CD4-positive, alpha-beta T cell treated with Interleukin-6 for 4 hours (primary cell): ENCODE measurements around the gene ILF3.

Experiments
- DNase-seq: peaks from one replicate; pipeline ENCODE4 v3.0.0-alpha.2; 2020; ENCODE audit warnings: mixed read lengths

The ILF3 gene

GRCh38 chr19:10701955-10702525, 47.9 kb downstream of the ILF3 start:
- peak; percentile 27 for DNase-seq

DNA sequence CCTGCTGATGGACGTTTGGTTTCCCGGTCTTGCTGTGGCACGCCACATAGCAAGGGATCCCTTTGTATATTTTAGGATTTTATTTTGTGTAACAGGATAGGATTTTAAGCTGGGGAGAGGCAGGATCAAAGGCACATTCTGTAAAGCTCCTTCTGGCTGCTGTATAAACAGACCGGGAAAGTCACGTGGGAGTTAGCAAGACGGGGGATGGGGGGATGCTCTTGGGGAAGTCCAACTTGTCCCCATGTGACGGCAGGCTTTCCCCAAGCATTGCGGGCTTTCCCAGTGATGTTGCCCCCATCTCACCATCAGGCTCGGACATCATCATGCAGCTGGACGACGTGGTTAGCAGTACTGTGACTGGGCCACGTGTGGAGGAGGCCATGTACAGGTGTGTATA, 52.8 kb downstream of the ILF3 start:
- no peak for DNase-seq

- DNase-seq: no peak
These were observed 53.3 kb downstream of the ILF3 start for GRCh38 chr19:10707440-10707839.

DNA sequence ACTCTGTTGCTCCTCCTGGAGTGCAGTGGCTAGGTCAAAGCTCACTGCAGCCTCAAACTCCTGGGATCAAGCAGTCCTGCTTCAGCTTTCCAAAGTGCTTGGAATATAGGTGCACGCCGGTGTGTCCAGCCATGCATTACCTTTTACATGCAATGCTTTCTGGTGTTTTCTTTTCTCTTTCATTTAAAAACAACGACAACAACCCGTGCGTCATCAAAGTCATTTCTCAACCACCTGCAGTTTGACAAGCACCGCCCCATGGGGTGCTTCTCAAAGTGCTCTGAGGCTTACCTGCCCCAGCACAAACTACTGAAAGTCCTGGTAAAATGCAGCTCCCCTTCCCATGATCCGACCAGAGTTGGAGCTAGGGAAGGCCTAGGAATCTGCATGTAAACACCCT, 54.1 kb downstream of the ILF3 start:
- DNase-seq: no peak

DNA sequence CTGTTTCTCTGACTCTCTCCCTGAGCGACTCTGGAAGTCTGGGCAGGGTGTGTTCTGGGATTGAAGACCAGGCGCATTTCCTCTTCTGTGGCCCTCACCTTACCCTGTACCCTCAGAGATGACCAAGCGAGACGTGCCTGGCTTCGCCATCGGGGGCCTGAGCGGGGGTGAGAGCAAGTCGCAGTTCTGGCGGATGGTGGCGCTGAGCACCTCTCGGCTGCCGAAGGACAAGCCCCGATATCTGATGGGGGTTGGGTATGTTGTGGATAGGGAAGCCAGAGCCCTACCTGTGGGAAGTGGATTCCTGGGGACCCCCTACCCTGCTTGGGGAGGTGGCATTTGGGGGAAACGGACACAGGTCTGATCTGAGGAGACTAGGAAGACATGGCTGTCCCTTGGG, 57.9 kb downstream of the ILF3 start:
- no peak for DNase-seq

DNA sequence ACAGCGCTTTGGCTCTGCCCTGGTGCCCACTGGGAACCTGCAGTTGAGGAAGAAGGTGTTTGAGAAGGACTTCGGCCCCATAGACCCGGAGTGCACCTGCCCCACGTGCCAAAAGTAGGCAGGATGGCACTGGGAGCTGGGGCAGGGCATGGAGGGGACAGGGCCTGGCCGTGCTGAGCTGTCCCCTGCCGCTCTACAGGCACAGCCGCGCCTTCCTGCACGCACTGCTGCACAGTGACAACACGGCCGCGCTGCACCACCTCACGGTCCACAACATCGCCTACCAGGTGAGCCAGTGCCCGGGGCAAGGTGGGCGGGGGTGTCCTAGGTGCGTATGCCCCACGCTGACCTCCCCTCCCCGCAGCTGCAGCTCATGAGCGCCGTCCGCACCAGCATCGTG, 58.6 kb downstream of the ILF3 start:
- no peak for DNase-seq

DNA sequence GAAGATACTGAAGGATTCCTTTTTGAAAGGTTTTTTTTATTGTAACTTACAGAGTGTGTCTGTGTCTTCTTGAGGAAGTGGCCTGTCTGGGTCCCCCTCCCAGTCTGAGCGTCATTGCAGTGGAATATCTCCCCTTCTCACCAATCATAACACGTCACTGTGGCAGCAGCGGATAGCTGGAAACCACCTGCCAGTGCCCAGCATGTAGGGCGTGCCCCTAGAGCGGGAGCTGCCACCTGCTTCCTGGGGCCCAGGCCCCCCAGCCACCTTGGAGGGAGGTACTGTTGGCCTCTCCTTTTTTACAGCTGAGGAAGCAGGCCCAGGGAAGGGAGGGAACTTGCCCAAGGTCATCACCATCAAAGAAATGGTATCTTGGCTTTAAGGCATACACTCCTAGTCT, 59.2 kb downstream of the ILF3 start:
- DNase-seq: no peak

- DNase-seq: no peak
These were observed 62.9 kb downstream of the ILF3 start for GRCh38 chr19:10717054-10717355.

- DNase-seq: peak; percentile 97
These were observed 63.4 kb downstream of the ILF3 start, which contains the start of gene DNM2 for GRCh38 chr19:10717356-10718204. Gene DNM2 (plus strand): TSS chr19:10718079. CDS start chr19:10718243, 164 bp downstream.

GRCh38 chr19:10718205-10719196, 64.4 kb downstream of the ILF3 start:
- peak; percentile 69 for DNase-seq

DNA sequence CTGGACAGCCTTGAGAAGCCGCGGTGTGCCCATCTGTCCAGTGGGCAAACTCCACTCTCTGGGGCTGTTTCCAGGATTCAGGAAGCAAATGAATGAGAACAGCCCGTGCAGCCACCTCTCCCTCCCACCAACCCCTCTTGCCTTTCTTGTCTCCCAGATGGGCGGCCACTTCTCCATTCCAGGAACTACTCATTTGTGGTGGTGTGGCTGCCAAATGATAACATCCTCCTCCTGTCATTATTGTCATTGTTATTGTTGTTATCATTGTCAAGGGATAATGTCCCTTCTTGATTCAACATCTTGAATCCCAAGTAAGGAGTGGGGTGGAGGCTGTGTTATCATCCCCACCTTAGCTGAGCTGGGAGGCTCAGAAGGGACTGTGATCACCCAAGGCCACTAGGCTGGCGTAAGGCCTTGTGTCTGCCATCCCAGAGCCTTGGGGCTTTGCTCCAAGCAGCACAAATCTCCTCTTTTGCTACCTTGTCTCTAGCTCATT, 65.4 kb downstream of the ILF3 start:
- no peak for DNase-seq

DNA sequence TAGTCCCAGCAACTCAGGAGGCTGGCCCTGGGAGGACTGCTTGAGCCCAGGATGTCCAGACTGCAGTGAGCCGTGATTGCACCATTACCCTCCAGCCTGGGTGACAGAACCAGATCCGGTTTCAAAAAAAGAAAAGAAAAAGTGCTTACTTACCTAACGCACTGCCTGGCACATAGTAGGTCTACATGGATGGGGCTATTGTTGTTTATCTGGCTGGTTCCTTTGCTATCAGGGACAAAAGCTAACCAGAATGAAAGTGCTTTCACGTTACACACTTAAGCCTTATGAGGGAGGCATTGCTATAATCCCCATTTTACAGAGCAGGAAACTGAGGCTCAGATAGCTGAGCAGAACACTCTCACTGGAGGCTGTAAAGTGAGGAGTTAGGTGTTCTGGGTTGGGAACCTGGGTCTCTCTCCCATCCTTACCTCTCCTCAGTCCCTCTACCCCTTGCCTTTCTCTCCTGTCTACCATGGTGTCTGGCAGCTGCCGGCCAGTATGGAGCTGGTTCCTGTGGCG, 66.5 kb downstream of the ILF3 start:
- no peak for DNase-seq

DNA sequence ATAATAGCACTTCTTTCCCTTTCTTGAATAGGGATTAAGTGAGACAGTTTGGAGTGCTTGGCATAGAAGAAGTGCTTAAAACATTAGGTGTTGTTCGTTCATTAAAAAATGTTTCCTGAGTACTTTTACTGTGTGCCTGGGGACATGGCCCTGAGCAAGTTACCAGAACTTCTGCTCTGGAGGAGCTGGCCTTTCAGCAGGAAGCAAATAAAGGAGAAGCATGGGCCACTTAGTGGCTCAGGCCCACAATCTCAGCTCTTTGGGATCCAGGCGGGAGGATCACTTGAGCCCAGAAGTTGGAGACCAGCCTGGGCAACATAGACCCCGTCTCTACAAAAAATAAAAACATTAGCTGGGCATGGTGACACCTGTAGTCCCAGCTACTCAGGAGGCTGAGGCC, 69.4 kb downstream of the ILF3 start:
- no peak for DNase-seq

DNA sequence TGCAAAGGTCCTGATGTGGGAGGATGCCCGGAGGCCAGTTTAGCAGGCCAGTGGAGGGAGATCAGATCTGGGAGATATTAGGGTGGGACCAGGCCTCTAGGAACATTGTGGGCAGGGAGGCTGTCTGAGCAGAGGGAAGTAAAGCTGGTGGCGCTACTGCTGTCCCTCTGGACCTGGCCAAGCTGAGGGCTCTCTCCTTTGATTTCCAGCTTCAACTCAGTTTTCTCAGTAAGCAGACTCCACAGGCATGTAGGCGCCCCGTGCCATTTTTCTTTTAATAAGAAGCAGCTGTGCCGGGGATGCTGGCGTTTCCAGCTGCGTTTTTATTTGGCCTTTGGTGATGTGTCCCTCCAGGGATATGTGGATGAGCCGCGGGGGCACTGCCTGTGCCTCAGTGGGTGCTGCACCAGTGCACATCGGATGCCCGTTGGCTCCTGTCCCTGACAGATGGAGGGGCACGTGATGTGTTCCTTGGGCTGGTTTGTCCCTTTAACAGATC, 70.5 kb downstream of the ILF3 start:
- DNase-seq: no peak

DNA sequence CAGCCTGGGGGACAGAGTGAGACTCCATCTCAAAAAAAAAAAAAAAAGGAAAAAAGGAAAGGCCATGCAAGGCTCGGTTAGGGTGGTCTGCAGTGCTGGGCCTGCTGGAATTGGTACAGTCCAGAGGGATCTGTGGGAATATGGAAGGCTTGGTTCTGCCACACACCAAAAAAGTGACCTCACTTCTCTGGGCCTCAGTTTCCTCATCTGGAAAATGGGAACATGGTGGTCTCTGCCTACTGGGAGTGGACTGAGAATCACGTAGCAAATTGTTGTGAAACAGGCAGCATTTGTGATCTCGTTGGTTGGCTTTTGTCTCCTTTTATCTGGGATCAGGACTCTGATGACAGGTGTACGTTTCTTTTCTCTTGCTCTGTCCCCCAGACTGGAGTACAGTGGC, 71.3 kb downstream of the ILF3 start:
- DNase-seq: no peak

DNA sequence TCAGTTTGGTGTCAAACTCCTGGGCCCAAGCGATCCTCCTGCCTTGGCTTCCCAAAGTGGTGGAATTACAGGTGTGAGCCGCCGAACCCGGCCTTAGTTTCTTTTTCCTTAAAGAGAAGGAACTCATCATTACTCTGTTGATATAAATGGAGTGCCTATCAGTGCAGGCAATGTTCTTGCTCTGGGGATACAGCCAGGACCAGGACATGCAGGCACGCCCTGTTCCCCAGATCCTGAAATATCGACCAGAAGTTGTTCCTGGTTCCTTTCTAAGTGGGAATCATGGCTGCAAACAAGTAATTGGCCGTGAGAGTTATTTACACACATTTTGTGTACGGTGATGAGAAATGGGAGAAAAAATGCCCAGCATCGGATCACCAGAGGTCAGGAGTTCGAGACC, 72.1 kb downstream of the ILF3 start:
- no peak for DNase-seq

- no peak for DNase-seq
These were observed 73.6 kb downstream of the ILF3 start for GRCh38 chr19:10727685-10728201.

DNA sequence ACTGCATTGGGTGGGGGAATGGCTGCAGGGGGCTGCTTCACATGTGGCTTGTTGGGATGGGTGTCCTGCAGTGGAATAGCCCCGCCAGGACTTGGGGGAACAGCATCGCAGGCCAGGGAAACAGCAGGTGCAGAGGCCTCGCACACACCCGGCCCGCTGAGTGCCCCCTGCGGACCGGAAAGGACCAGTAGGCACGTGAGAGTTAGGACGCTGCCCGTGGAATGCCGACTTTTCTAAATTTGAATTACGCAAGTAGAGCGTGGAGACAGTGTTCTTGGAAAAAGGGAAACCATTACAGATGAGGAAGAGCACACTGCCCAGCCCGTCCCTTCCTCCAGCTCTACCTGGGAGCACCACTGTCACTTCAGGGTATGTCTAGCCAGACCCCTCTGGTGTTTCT, 75.3 kb downstream of the ILF3 start:
- no peak for DNase-seq

DNA sequence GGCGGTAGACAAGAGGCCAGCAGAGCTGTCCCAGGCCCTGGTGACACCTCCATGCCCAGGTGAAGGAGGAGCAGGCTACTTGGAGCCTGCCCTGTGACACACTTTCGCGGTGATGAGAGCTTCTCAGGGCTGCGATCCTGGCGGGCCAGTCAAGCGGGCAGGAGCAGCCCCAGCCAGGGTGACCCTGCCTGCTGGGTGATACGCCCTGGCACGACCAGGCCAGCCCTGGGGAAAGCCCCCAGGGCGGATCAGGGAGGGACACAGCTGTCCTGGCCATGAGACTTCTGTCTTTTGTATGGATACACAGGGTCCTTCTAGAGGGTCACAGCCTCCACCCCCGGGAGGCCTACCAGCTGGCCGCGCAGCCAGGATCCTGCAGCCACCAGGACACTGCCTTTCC, 76.8 kb downstream of the ILF3 start:
- DNase-seq: no peak

GRCh38 chr19:10735741-10736140, 81.6 kb downstream of the ILF3 start:
- DNase-seq: no peak

DNA sequence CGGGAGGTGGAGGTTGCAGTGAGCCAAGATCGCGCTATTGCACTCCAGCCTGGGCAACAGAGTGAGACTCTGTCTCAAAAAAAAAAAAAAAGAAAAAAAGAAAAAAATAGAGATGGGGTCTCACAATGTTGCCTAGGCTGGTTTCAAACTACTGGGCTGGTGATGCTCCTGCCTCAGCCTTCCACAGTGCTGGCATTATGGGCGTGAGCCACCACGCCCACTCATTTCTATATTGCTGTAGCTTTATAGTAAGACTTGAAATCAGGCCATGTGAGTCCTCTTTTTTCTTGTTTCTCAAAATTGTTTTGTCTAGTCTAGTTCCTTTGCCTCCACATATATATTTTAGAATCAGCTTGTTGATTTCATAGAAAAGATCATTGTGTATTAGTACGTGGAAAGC, 82.0 kb downstream of the ILF3 start:
- DNase-seq: no peak

GRCh38 chr19:10736916-10737551, 82.9 kb downstream of the ILF3 start:
- no peak for DNase-seq
